22Rv1 (cell line): ENCODE data around the gene KIAA0825.

Experiments used
- CTCF ChIP-seq: fragments of 450-650 bp; IDR thresholded peaks from 2 replicates; pipeline ENCODE4 v1.5.1; 2017; ENCODE audit warnings: mild to moderate bottlenecking
- ZFX ChIP-seq: fragments of 450-650 bp; IDR thresholded peaks from 2 replicates; pipeline ENCODE4 v1.6.1; 2017; ENCODE audit warnings: antibody characterized with exemption, borderline replicate concordance

GRCh38 chr5:94415798-94416197 lies 202.6 kb downstream of the KIAA0825 start:
- no peak for TF ChIP-seq CTCF
- TF ChIP-seq ZFX: no peak
